ENCODE measurements around the gene FSD2. TPM values are rescaled to one million over a fixed set of nuclear protein-coding genes. Genes with fewer than 3 reads are reported as not detected.

FSD2 gene
- total and polyA plus RNA-seq, 2 experiments from 2014 or later, result 0.18 TPM; not detected in 1

- Mint-ChIP-seq H3K27ac (no peak overlapping the region), H3K36me3 (ENCODE audit: low read depth) (no peaks in the 10 kb centered on the region), H3K27me3 (ENCODE audit: insufficient read depth, low read depth, poor library complexity) (peaks cover 4% of the 10 kb centered on the region), H3K4me3 (no peak overlapping the region), H3K9me3 (no peaks in the 10 kb centered on the region; the same call in 2 of the 3 replicates), H3K4me1 (no peaks in the 10 kb centered on the region)
- H3K4me2 ChIP-seq, result no peak overlapping the region
- ATAC-seq (no peak), DNase-seq (ENCODE audit: low spot score) (no peak)
- TF ChIP-seq ZNF331 (CRISPR knock-in tag; IDR thresholded peaks at IDR 0.05; ENCODE audit: low read depth) (no peak), POLR2AphosphoS5 (IDR thresholded peaks at IDR 0.05; ENCODE audit: low read depth) (no peak), EZH2phosphoT487 (IDR thresholded peaks at IDR 0.05; ENCODE audit: unreplicated experiment) (no peak), NANOG (IDR thresholded peaks at IDR 0.05; ENCODE audit: borderline replicate concordance) (no peak), STAT1 (IDR thresholded peaks at IDR 0.05; ENCODE audit: unreplicated experiment) (no peak), JUNB (IDR thresholded peaks at IDR 0.05; ENCODE audit: unreplicated experiment) (no peak)
- TF ChIP-seq, protein P1, sequence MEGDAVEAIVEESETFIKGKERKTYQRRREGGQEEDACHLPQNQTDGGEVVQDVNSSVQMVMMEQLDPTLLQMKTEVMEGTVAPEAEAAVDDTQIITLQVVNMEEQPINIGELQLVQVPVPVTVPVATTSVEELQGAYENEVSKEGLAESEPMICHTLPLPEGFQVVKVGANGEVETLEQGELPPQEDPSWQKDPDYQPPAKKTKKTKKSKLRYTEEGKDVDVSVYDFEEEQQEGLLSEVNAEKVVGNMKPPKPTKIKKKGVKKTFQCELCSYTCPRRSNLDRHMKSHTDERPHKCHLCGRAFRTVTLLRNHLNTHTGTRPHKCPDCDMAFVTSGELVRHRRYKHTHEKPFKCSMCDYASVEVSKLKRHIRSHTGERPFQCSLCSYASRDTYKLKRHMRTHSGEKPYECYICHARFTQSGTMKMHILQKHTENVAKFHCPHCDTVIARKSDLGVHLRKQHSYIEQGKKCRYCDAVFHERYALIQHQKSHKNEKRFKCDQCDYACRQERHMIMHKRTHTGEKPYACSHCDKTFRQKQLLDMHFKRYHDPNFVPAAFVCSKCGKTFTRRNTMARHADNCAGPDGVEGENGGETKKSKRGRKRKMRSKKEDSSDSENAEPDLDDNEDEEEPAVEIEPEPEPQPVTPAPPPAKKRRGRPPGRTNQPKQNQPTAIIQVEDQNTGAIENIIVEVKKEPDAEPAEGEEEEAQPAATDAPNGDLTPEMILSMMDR (conservative IDR thresholded peaks at IDR 0.05; ENCODE audit: low read depth in 2 of 2), result no peak
- no peak overlapping the region for H3K4me3 ChIP-seq
- H3K9me2 ChIP-seq (ENCODE audit: insufficient read depth), result no peaks in the 10 kb centered on the region
- no peaks in the 10 kb centered on the region for H3K4me1 ChIP-seq (ENCODE audit: insufficient read depth)
- no peaks in the 10 kb centered on the region for H3K27me3 ChIP-seq (ENCODE audit: insufficient read depth)
- no peaks in the 10 kb centered on the region for H3K36me3 ChIP-seq (ENCODE audit: insufficient read depth)
- no peaks in the 10 kb centered on the region for H3K79me2 ChIP-seq (replicated peaks; ENCODE audit: insufficient read depth)
- H3K27ac ChIP-seq (ENCODE audit: low read depth), result no peak overlapping the region
- H2AFZ ChIP-seq, result no peak overlapping the region
- no peaks in the 10 kb centered on the region for H4K20me1 ChIP-seq (replicated peaks; ENCODE audit: insufficient read depth)
- no peaks in the 10 kb centered on the region for H3F3A ChIP-seq (replicated peaks; ENCODE audit: low read depth)
These were observed 6.6 kb downstream of the FSD2 start for GRCh38 chr15:82799183-82799841.

- no peak for DNase-seq (ENCODE audit: low spot score)
- Histone ChIP-seq H3F3A (replicated peaks; ENCODE audit: low read depth) (no peaks in the 10 kb centered on the region), H3K27me3 (ENCODE audit: insufficient read depth) (no peaks in the 10 kb centered on the region), H3K4me3 (no peak overlapping the region), H3K4me2 (no peak overlapping the region), H3K79me2 (replicated peaks; ENCODE audit: insufficient read depth) (no peaks in the 10 kb centered on the region), H4K20me1 (replicated peaks; ENCODE audit: insufficient read depth) (no peaks in the 10 kb centered on the region), H3K9me2 (ENCODE audit: insufficient read depth) (no peaks in the 10 kb centered on the region), H3K4me1 (ENCODE audit: insufficient read depth) (no peaks in the 10 kb centered on the region), H3K27ac (ENCODE audit: low read depth) (no peak overlapping the region), H3K36me3 (ENCODE audit: insufficient read depth) (no peaks in the 10 kb centered on the region), H2AFZ (no peak overlapping the region)
- Mint-ChIP-seq H3K36me3 (ENCODE audit: low read depth) (no peaks in the 10 kb centered on the region), H3K4me3 (no peak overlapping the region), H3K4me1 (no peaks in the 10 kb centered on the region), H3K27me3 (ENCODE audit: insufficient read depth, low read depth, poor library complexity) (peaks cover 4% of the 10 kb centered on the region), H3K27ac (no peak overlapping the region), H3K9me3 (no peaks in the 10 kb centered on the region; the same call in 2 of the 3 replicates)
- ATAC-seq, result no peak
- TF ChIP-seq POLR2AphosphoS5 (IDR thresholded peaks at IDR 0.05; ENCODE audit: low read depth) (no peak), ZNF331 (CRISPR knock-in tag; IDR thresholded peaks at IDR 0.05; ENCODE audit: low read depth) (no peak), EZH2 (IDR thresholded peaks at IDR 0.05; ENCODE audit: low read depth, unreplicated experiment) (no peak), REST (IDR thresholded peaks at IDR 0.05; ENCODE audit: unreplicated experiment) (no peak), ZNF114 (CRISPR knock-in tag; IDR thresholded peaks at IDR 0.05) (no peak), NANOG (IDR thresholded peaks at IDR 0.05; ENCODE audit: borderline replicate concordance) (no peak), JUNB (IDR thresholded peaks at IDR 0.05; ENCODE audit: unreplicated experiment) (no peak), CREB1 (CRISPR knock-in tag; IDR thresholded peaks at IDR 0.05; ENCODE audit: low read depth) (no peak)
- TF ChIP-seq, protein P1 (conservative IDR thresholded peaks at IDR 0.05; ENCODE audit: low read depth in 2 of 2), result no peak
These were observed 7.2 kb downstream of the FSD2 start for GRCh38 chr15:82798531-82799166.

Data from GM23338 (cell line).